IMR-90 (cell line): Measurements from ENCODE around the gene ZNF451. TPM values are rescaled to one million over a fixed set of nuclear protein-coding genes. Genes with fewer than 3 reads are reported as not detected.
A peak's percentile ranks its signal among the peaks of the same experiment; 100 is the strongest.

ENCODE experiments used
- ATAC-seq: fragments of 200-7000 bp; cut with Tn5 transposase; 2 replicates; pipeline ENCODE4 v1.9.1; 2020; ENCODE audit warnings: low read depth, mild to moderate bottlenecking, moderate library complexity
- BruUV-seq: library from RNA; stranded (reverse); fragments of 400-500 nt; replicated peaks from 2 replicates; lab custom pipeline; 2021; lab: Mats Ljungman, UMichigan
- CTCF ChIA-PET: fragments of 300-600 bp; formaldehyde crosslinking; extraction: SDS; loops from one replicate; lab custom pipeline; 2021; ENCODE audit warnings: antibody characterized with exemption; lab: Yijun Ruan, JAX
- POLR2A ChIA-PET: fragments of 300-600 bp; sonication (Branson Sonifier 250); formaldehyde crosslinking; loops from one replicate; lab custom pipeline; 2022; ENCODE audit warnings: antibody characterized with exemption; ENCODE audit not compliant: unreplicated experiment; lab: Charles Lee
- DNase-seq: peaks from one replicate; pipeline ENCODE4 v3.0.0; 2013
- H2AFZ ChIP-seq: replicated peaks from 2 replicates; pipeline ENCODE3; 2013; ENCODE audit warnings: low read length, mild to moderate bottlenecking; ENCODE audit not compliant: poor library complexity
- H2AK5ac ChIP-seq: 2 replicates; pipeline ENCODE4 v1.6.1; 2013; ENCODE audit warnings: low read depth, low read length, inconsistent platforms
- H2AK9ac ChIP-seq: replicated peaks from 2 replicates; pipeline ENCODE3; 2013; ENCODE audit warnings: mild to moderate bottlenecking, low read depth, low read length, moderate library complexity; ENCODE audit not compliant: poor library complexity
- H2BK120ac ChIP-seq: 2 replicates; pipeline ENCODE4 v1.6.1; 2013; ENCODE audit warnings: low read depth, low read length, inconsistent platforms
- H2BK15ac ChIP-seq: 3 replicates; pipeline ENCODE4 v1.6.1; 2013; ENCODE audit warnings: low read depth, low read length, inconsistent platforms
- H2BK20ac ChIP-seq: 2 replicates; pipeline ENCODE4 v1.6.1; 2013; ENCODE audit warnings: low read depth, mild to moderate bottlenecking, inconsistent platforms, low read length, moderate library complexity
- H2BK5ac ChIP-seq: 2 replicates; pipeline ENCODE4 v1.6.1; 2013; ENCODE audit warnings: mild to moderate bottlenecking, low read depth, low read length, inconsistent platforms; ENCODE audit not compliant: poor library complexity, severe bottlenecking
- H3K14ac ChIP-seq: replicated peaks from 2 replicates; pipeline ENCODE4 v1.6.1; 2013; ENCODE audit warnings: low read depth, low read length, inconsistent platforms
- H3K18ac ChIP-seq: 2 replicates; pipeline ENCODE4 v1.6.1; 2013; ENCODE audit warnings: low read depth, low read length, control low read depth
- H3K23ac ChIP-seq: 2 replicates; pipeline ENCODE4 v1.6.1; 2013; ENCODE audit warnings: low read depth, low read length, inconsistent platforms
- H3K27ac ChIP-seq: 2 replicates; pipeline ENCODE4 v1.5.1; 2013; ENCODE audit warnings: mild to moderate bottlenecking, control low read depth, low read length; ENCODE audit not compliant: insufficient read depth
- H3K27me3 ChIP-seq: 2 replicates; pipeline ENCODE4 v1.6.1; 2013; ENCODE audit warnings: low read length; ENCODE audit not compliant: control insufficient read depth, insufficient read depth
- H3K36me3 ChIP-seq: 2 replicates; pipeline ENCODE4 v1.6.1; 2013; ENCODE audit warnings: low read length, mixed read lengths; ENCODE audit not compliant: control insufficient read depth, insufficient read depth
- H3K4ac ChIP-seq: 2 replicates; pipeline ENCODE4 v1.6.1; 2013; ENCODE audit warnings: low read depth, low read length, inconsistent platforms
- H3K4me1 ChIP-seq: 2 replicates; pipeline ENCODE4 v1.6.1; 2013; ENCODE audit warnings: low read length, mixed read lengths; ENCODE audit not compliant: control insufficient read depth, insufficient read depth
- H3K4me2 ChIP-seq: 2 replicates; pipeline ENCODE4 v1.6.1; 2013; ENCODE audit warnings: low read depth, mild to moderate bottlenecking, control low read depth, low read length, moderate library complexity
- H3K4me3 ChIP-seq: 2 replicates; pipeline ENCODE4 v1.5.1; 2013; ENCODE audit warnings: low read depth, mild to moderate bottlenecking, control low read depth, low read length, moderate library complexity; ENCODE audit not compliant: insufficient read depth
- H3K56ac ChIP-seq: 2 replicates; pipeline ENCODE4 v1.6.1; 2013; ENCODE audit warnings: low read length, inconsistent platforms; ENCODE audit not compliant: insufficient read depth; ENCODE audit errors: extremely low read depth
- H3K79me1 ChIP-seq, 2 experiments: 2 replicates each; pipeline ENCODE4 v1.6.1; 2013; ENCODE audit warnings: low read length in 2 of 2, inconsistent platforms in 1 of 2, low read depth in 1 of 2
- H3K9ac ChIP-seq: 2 replicates; pipeline ENCODE4 v1.6.1; 2013; ENCODE audit warnings: low read depth, low read length, control low read depth
- H3K9me1 ChIP-seq: 2 replicates; pipeline ENCODE4 v1.6.1; 2013; ENCODE audit warnings: low read length, inconsistent platforms; ENCODE audit not compliant: insufficient read depth
- H3K9me3 ChIP-seq: 2 replicates; pipeline ENCODE4 v1.6.1; 2013; ENCODE audit warnings: low read length; ENCODE audit not compliant: control insufficient read depth, insufficient read depth
- H4K20me1 ChIP-seq: 2 replicates; pipeline ENCODE4 v1.6.1; 2013; ENCODE audit warnings: low read length, inconsistent platforms; ENCODE audit not compliant: insufficient read depth
- H4K5ac ChIP-seq: 2 replicates; pipeline ENCODE4 v1.6.1; 2013; ENCODE audit warnings: mild to moderate bottlenecking, low read depth, low read length, control low read depth
- H4K8ac ChIP-seq, 2 experiments: 2 replicates each; pipeline ENCODE4 v1.6.1; 2013; ENCODE audit warnings: low read depth in 2 of 2, low read length in 2 of 2, control low read depth in 1 of 2, inconsistent platforms in 1 of 2
- H4K91ac ChIP-seq: 2 replicates; pipeline ENCODE4 v1.6.1; 2013; ENCODE audit warnings: low read depth, low read length, inconsistent platforms; ENCODE audit not compliant: insufficient read depth
- CEBPB ChIP-seq: IDR thresholded peaks from 2 replicates; pipeline ENCODE4 v1.6.1; 2012; ENCODE audit warnings: low read depth, low read length, improper control_type of control experiment
- CTCF ChIP-seq: conservative IDR thresholded peaks from 2 replicates; pipeline ENCODE4 v1.5.1; 2012; ENCODE audit warnings: mild to moderate bottlenecking, low read depth, low read length, improper control_type of control experiment
- ELK1 ChIP-seq: fragments of 150-350 bp; IDR thresholded peaks from 2 replicates; pipeline ENCODE4 v1.6.1; 2016; ENCODE audit warnings: low read depth, mild to moderate bottlenecking, low read length, moderate library complexity, borderline replicate concordance
- FOS ChIP-seq: fragments of 150-350 bp; IDR thresholded peaks from 2 replicates; pipeline ENCODE4 v1.6.1; 2016; ENCODE audit warnings: low read depth, low read length
- MAFK ChIP-seq: IDR thresholded peaks from 2 replicates; pipeline ENCODE4 v1.6.1; 2012; ENCODE audit warnings: low read depth, low read length, improper control_type of control experiment
- MAZ ChIP-seq: IDR thresholded peaks from 2 replicates; pipeline ENCODE4 v1.6.1; 2012; ENCODE audit warnings: low read depth, mild to moderate bottlenecking, low read length, improper control_type of control experiment, moderate library complexity, borderline replicate concordance
- MXI1 ChIP-seq: IDR thresholded peaks from 2 replicates; pipeline ENCODE4 v1.6.1; 2012; ENCODE audit warnings: low read depth, mild to moderate bottlenecking, low read length, moderate library complexity, borderline replicate concordance
- NFE2L2 ChIP-seq: fragments of 150-350 bp; IDR thresholded peaks from 2 replicates; pipeline ENCODE4 v1.6.1; 2016; ENCODE audit warnings: low read depth, mild to moderate bottlenecking, low read length
- RAD21 ChIP-seq: IDR thresholded peaks from 2 replicates; pipeline ENCODE4 v1.6.1; 2012; ENCODE audit warnings: low read length, improper control_type of control experiment
- RCOR1 ChIP-seq: IDR thresholded peaks from 2 replicates; pipeline ENCODE4 v1.6.1; 2012; ENCODE audit warnings: mild to moderate bottlenecking, low read length, improper control_type of control experiment; ENCODE audit not compliant: insufficient replicate concordance
- RFX5 ChIP-seq: IDR thresholded peaks from 2 replicates; pipeline ENCODE4 v1.8.0; 2012; ENCODE audit warnings: low read depth, mild to moderate bottlenecking, low read length, moderate library complexity
- SMC3 ChIP-seq: fragments of 150-350 bp; IDR thresholded peaks from 2 replicates; pipeline ENCODE4 v1.6.1; 2016; ENCODE audit warnings: low read depth, mild to moderate bottlenecking, antibody characterized with exemption, low read length, moderate library complexity
- WGBS, 2 experiments: methylation state at CpG; one replicate each; pipeline versions ENCODE4 v1.1.5 to v1.1.7; 2013; ENCODE audit warnings: missing lambda C conversion rate in 2 of 2; ENCODE audit not compliant: insufficient read length in 1 of 2; ENCODE audit errors: extremely low coverage in 2 of 2; 5-methylcytosine and 5-hydroxymethylcytosine counted together
- dilution Hi-C: fragments of 300-500 bp; cut with HindIII; formaldehyde crosslinking; loops from one replicate; pipeline ENCODE4 v1.14.3; 2018; ENCODE audit warnings: low sequenced_read_pairs; ENCODE audit not compliant: unreplicated experiment
- in situ Hi-C: fragments of 300-500 bp; cut with MboI; formaldehyde crosslinking; loops from 3 replicates; pipeline ENCODE4 v1.14.3; 2019; ENCODE audit warnings: low sequenced_read_pairs, inconsistent platforms, mixed read lengths
- intact Hi-C: fragments of 100-400 bp; cut with micrococcal nuclease; formaldehyde crosslinking; loops from 2 replicates; pipeline ENCODE4 v1.10.0; 2022
- polyA plus RNA-seq, 3 experiments: library from polyadenylated mRNA; depleted of rRNA; stranded (reverse); fragments of >200 nt; gene quantifications; 2 replicates each; pipeline ENCODE4 v1.2.3, GENCODE V29; 2012; ENCODE audit warnings: low replicate concordance in 1 of 3
- total RNA-seq: library from RNA; depleted of rRNA; stranded (reverse); fragments of >200 nt; gene quantifications from 2 replicates; pipeline ENCODE4 v1.2.3, GENCODE V29; 2012

Gene ZNF451
- total and polyA plus RNA-seq, 2 of the 4 experiments (the other 2 are of a cell fraction), result 10.0 to 48.6 TPM

GRCh38 chr6:57183336-57183735 lies 93.3 kb downstream of the ZNF451 start (continued):
- TF ChIP-seq MAZ, result no peak

GRCh38 chr6:57190140-57190539 lies 100.2 kb downstream of the ZNF451 start:
- POLR2A ChIA-PET, result interaction anchor here (0.6 to 1.0 kb wide), 2 partner anchors 12 to 124 kb away, joined by 3 to 4 read pairs; no protein-coding TSS in a partner anchor
- no TSS peak for BruUV-seq

More at GRCh38 chr6:57190140-57190539, 100.2 kb downstream of the ZNF451 start:
- Histone ChIP-seq H2BK15ac (no peak overlapping the region), H4K91ac (no peak overlapping the region), H4K20me1 (peaks cover 3% of the 10 kb centered on the region; the same call in 1 of the 2 replicates), H4K8ac (peak overlapping the region in 1 of 2 experiments; percentile 9; a peak in 1 of 4 replicates), H3K56ac (no peak overlapping the region), H3K4me3 (no peak overlapping the region), H3K14ac (no peak overlapping the region), H2AK5ac (no peak overlapping the region), H3K27me3 (no peaks in the 10 kb centered on the region), H3K4ac (no peak overlapping the region), H3K9me1 (no peaks in the 10 kb centered on the region; the same call in 1 of the 2 replicates), H2BK20ac (no peak overlapping the region), H3K9me3 (no peaks in the 10 kb centered on the region), H3K4me1 (peaks cover 2% of the 10 kb centered on the region; the same call in 1 of the 2 replicates), H2AFZ (no peak overlapping the region), H4K5ac (peak overlapping the region; percentile 25; the same call in 1 of the 2 replicates), H3K18ac (peak overlapping the region; percentile 4; the same call in 1 of the 2 replicates), H3K4me2 (no peak overlapping the region), H2BK120ac (peak overlapping the region; percentile 37; the same call in 1 of the 2 replicates), H3K9ac (no peak overlapping the region), H3K27ac (no peak overlapping the region), H2BK5ac (peak overlapping the region; percentile 49), H3K79me1 (peaks cover 12 to 41% of the 10 kb centered on the region in 2 experiments), H3K36me3 (peaks cover 19% of the 10 kb centered on the region), H3K23ac (0 out of 2 replicates have a peak overlapping the region, but pooled peaks have one; percentile 31), H2AK9ac (no peak overlapping the region)
- CTCF ChIA-PET, result interaction anchor here (0.5 to 2.3 kb wide), 10 partner anchors 10 to 256 kb away, joined by 3 to 8 read pairs (median 3); no protein-coding TSS in a partner anchor
- intact Hi-C loops, result loop anchor here (1.0 kb wide), 1 partner anchor 126 kb away; no protein-coding TSS in a partner anchor
- dilution Hi-C loops, result no loop called here
- ATAC-seq, result peak; percentile 36; the same call in 1 of the 2 replicates
- in situ Hi-C loops, result no loop called here
- TF ChIP-seq CEBPB (peak; percentile 56), NFE2L2 (no peak), CTCF (peak; percentile 52), RAD21 (peak; percentile 65), MXI1 (no peak), FOS (no peak), MAFK (no peak), RFX5 (no peak), SMC3 (peak; percentile 61), ELK1 (no peak), RCOR1 (no peak)
- no CpG with 5 or more reads among the region's 2 CpGs for WGBS, 2 experiments
- peak; percentile 47 for DNase-seq
